ENCODE data around the gene RPTOR. TPM values are rescaled to one million over a fixed set of nuclear protein-coding genes. Genes with fewer than 3 reads are reported as not detected.

Gene RPTOR
- total and polyA plus RNA-seq, 2 donors (not counting 3 experiments of a cell fraction or from before 2014, with no cell fraction given): 10.7 to 41.8 TPM

DNA sequence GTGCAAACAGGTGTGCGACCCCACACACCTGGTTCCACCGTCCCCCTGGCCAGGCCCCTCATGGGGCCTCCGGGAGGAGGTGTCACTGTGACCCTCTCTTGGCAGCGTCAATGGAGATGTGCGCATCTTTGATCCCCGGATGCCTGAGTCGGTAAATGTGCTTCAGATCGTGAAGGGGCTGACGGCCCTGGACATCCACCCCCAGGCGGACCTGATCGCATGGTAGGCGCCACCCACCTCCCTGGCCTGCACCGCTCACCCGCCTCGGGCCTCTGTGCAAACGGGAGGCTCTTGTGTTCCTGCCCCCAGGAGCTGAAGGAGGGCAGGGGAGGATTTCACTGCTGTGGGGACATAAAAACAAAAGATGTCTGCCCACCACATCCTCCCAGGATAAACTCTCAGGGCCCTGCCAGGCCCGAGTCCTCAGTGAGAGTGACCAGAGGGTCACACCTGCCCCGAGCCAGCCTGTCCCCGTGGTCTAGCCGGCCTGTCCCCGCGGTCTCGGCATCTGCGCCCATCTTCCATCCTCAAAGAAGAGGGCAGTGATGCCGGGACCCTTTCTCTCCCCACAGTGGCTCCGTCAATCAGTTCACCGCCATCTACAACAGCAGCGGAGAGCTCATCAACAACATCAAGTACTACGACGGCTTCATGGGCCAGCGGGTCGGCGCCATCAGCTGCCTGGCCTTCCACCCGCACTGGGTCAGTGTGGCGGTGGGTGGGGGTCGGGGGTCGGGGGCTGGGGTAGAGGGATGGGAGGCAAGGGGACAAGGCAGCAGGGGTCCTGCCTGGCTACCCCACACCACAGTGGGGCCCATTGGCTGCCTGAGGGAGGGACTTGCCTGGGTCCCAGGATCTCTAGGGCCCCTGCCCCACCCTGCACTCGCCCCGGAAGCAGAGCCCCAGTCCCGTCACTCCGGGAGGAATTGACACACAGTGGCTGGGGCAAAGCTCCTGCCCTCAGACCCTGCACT lies 418.0 kb downstream of the RPTOR start:
- H3K9ac ChIP-seq (replicated peaks; ENCODE audit: extremely low read depth, insufficient read depth, low read length): no peak overlapping the region
- no peaks in the 10 kb centered on the region for H3K4me1 ChIP-seq (ENCODE audit: control insufficient read depth, extremely low read depth, insufficient read depth, low read length)
- H3K4me2 ChIP-seq (ENCODE audit: insufficient read depth, low read length): no peak overlapping the region
- no peak overlapping the region for H3K4me3 ChIP-seq (replicated peaks in 1 of 3; ENCODE audit: insufficient read depth in 1 of 3, low read depth in 1 of 3, low read length in 3 of 3)
- CTCF ChIA-PET: interaction anchor here (1.3 kb wide), 1 partner anchor 536 kb away, joined by 6 read pairs; no protein-coding TSS in a partner anchor
- no peak overlapping the region for H2AFZ ChIP-seq (ENCODE audit: low read depth, low read length)
- TF ChIP-seq JUN (IDR thresholded peaks at IDR 0.05; ENCODE audit: borderline replicate concordance, insufficient read depth, insufficient read length, low read depth) (no peak), FOS (IDR thresholded peaks at IDR 0.05; ENCODE audit: borderline replicate concordance, insufficient read depth, low read length) (no peak), POLR2AphosphoS5 (IDR thresholded peaks at IDR 0.05; ENCODE audit: insufficient read depth, low read depth, low read length) (no peak), POLR2A (IDR thresholded peaks at IDR 0.05; ENCODE audit: low read depth, low read length) (no peak), MYC (IDR thresholded peaks at IDR 0.05; ENCODE audit: low read depth, low read length) (no peak), EZH2 (IDR thresholded peaks at IDR 0.05; ENCODE audit: borderline replicate concordance, low read depth, low read length, severe bottlenecking) (no peak), GATA2 (IDR thresholded peaks at IDR 0.05; ENCODE audit: insufficient read depth, insufficient read length, low read depth, low read length) (no peak)
- TF ChIP-seq, protein P1, sequence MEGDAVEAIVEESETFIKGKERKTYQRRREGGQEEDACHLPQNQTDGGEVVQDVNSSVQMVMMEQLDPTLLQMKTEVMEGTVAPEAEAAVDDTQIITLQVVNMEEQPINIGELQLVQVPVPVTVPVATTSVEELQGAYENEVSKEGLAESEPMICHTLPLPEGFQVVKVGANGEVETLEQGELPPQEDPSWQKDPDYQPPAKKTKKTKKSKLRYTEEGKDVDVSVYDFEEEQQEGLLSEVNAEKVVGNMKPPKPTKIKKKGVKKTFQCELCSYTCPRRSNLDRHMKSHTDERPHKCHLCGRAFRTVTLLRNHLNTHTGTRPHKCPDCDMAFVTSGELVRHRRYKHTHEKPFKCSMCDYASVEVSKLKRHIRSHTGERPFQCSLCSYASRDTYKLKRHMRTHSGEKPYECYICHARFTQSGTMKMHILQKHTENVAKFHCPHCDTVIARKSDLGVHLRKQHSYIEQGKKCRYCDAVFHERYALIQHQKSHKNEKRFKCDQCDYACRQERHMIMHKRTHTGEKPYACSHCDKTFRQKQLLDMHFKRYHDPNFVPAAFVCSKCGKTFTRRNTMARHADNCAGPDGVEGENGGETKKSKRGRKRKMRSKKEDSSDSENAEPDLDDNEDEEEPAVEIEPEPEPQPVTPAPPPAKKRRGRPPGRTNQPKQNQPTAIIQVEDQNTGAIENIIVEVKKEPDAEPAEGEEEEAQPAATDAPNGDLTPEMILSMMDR (IDR thresholded peaks at IDR 0.05; ENCODE audit: extremely low read depth in 1 of 2, insufficient read depth in 1 of 2, low read depth in 1 of 2, low read length in 2 of 2): no peak
- H3K27me3 ChIP-seq (ENCODE audit: control insufficient read depth in 2 of 2, insufficient read depth in 2 of 2, low read length in 2 of 2): no peaks in the 10 kb centered on the region
- no peaks in the 10 kb centered on the region for H3K9me3 ChIP-seq (replicated peaks; ENCODE audit: control insufficient read depth, insufficient read depth, low read length)
- BruUV-seq (replicated peaks): no TSS peak
- FAIRE-seq (no peak), DNase-seq (ENCODE audit: low read depth, low spot score) (no peak)
- POLR2A ChIA-PET: no interaction called here
- no peaks in the 10 kb centered on the region for H3K36me3 ChIP-seq (ENCODE audit: control insufficient read depth in 2 of 2, extremely low read depth in 1 of 2, insufficient read depth in 2 of 2, low read length in 2 of 2)
- H3K9me1 ChIP-seq (replicated peaks; ENCODE audit: control insufficient read depth, extremely low read depth, insufficient read depth, low read length): no peaks in the 10 kb centered on the region
- dilution Hi-C loops (cut with MboI; ENCODE audit: extremely low pct_ligation_motif_present, low sequenced_read_pairs): no loop called here
- no peaks in the 10 kb centered on the region for H3K79me2 ChIP-seq (ENCODE audit: control insufficient read depth, insufficient read depth, low read length)
- H3K27ac ChIP-seq (ENCODE audit: insufficient read depth, low read depth, low read length): no peak overlapping the region
- intact Hi-C loops (cut with micrococcal nuclease): no loop called here
- no peaks in the 10 kb centered on the region for H4K20me1 ChIP-seq (replicated peaks; ENCODE audit: control insufficient read depth, extremely low read depth, insufficient read depth, low read length)

Data from endothelial cell of umbilical vein (primary cell).